HEK293 (cell line): ENCODE results near the gene CLNS1A.

Source experiments
- CTCF ChIA-PET: fragments of 350-600 bp; formaldehyde crosslinking; extraction: SDS; loops from one replicate; lab custom pipeline; 2021; ENCODE audit warnings: antibody characterized with exemption; lab: Yijun Ruan, JAX
- POLR2A ChIA-PET: fragments of 300-600 bp; formaldehyde crosslinking; extraction: SDS; loops from one replicate; lab custom pipeline; 2020; ENCODE audit warnings: antibody characterized with exemption, inconsistent platforms; lab: Yijun Ruan, JAX
- H3K27ac ChIP-seq: fragments of 200-500 bp; sonication (Bioruptor generic); 2 replicates; pipeline ENCODE4 v1.5.1; 2014; ENCODE audit warnings: low read depth, low read length, control low read depth, inconsistent platforms; ENCODE audit errors: extremely low read depth
- H3K36me3 ChIP-seq, 2 experiments: fragments of 200-500 bp in 1 of 2; sonication (Bioruptor generic) in 1 of 2; 1 replicate in 1 of 2; 2 replicates in 1 of 2; pipeline ENCODE4 v1.5.1; 2014 to 2017; ENCODE audit warnings: inconsistent platforms in 2 of 2, low read length in 2 of 2; ENCODE audit not compliant: control insufficient read depth in 2 of 2, insufficient read depth in 1 of 2
- H3K4me1 ChIP-seq: fragments of 200-500 bp; sonication (Bioruptor generic); 2 replicates; pipeline ENCODE4 v1.5.1; 2014; ENCODE audit warnings: mild to moderate bottlenecking, low read length, inconsistent platforms; ENCODE audit not compliant: control insufficient read depth, insufficient read depth
- H3K4me3 ChIP-seq: 2 replicates; pipeline ENCODE4 v1.5.1; 2011; ENCODE audit warnings: low read depth, mild to moderate bottlenecking, control low read depth, low read length, moderate library complexity
- H3K9me3 ChIP-seq: fragments of 200-500 bp; sonication (Bioruptor generic); 2 replicates; pipeline ENCODE4 v1.5.1; 2014; ENCODE audit warnings: low read depth, low read length, inconsistent platforms; ENCODE audit not compliant: control insufficient read depth, insufficient read depth
- ATF2 ChIP-seq: fragments of 450-650 bp; formaldehyde crosslinking; IDR thresholded peaks from 2 replicates; pipeline ENCODE4 v1.5.1; 2016; ENCODE audit warnings: missing biosample characterization, missing genetic modification characterization, low read depth
- CTCF ChIP-seq: fragments of 450-650 bp; formaldehyde crosslinking; IDR thresholded peaks from 2 replicates; pipeline ENCODE4 v1.5.1; 2016; ENCODE audit warnings: missing biosample characterization, missing genetic modification characterization
- GLIS2 ChIP-seq: fragments of 450-650 bp; formaldehyde crosslinking; IDR thresholded peaks from 2 replicates; pipeline ENCODE4 v1.5.1; 2016; ENCODE audit warnings: missing biosample characterization, missing genetic modification characterization
- KLF16 ChIP-seq: fragments of 450-650 bp; formaldehyde crosslinking; IDR thresholded peaks from 2 replicates; pipeline ENCODE4 v1.5.1; 2017; ENCODE audit warnings: missing biosample characterization, missing genetic modification characterization
- KLF9 ChIP-seq: fragments of 450-650 bp; formaldehyde crosslinking; IDR thresholded peaks from 2 replicates; pipeline ENCODE4 v1.5.1; 2016; ENCODE audit warnings: missing biosample characterization, missing genetic modification characterization, low read depth
- OVOL3 ChIP-seq: fragments of 450-650 bp; formaldehyde crosslinking; IDR thresholded peaks from 2 replicates; pipeline ENCODE4 v1.5.1; 2016; ENCODE audit warnings: missing biosample characterization, missing genetic modification characterization
- SCRT1 ChIP-seq: fragments of 450-650 bp; formaldehyde crosslinking; IDR thresholded peaks from 2 replicates; pipeline ENCODE4 v1.5.1; 2016; ENCODE audit warnings: missing biosample characterization, missing genetic modification characterization, borderline replicate concordance
- SCRT2 ChIP-seq: fragments of 450-650 bp; formaldehyde crosslinking; IDR thresholded peaks from 2 replicates; pipeline ENCODE4 v1.5.1; 2016; ENCODE audit warnings: missing biosample characterization, missing genetic modification characterization
- ZNF133 ChIP-seq: fragments of 450-650 bp; formaldehyde crosslinking; IDR thresholded peaks from 2 replicates; pipeline ENCODE4 v1.5.1; 2016; ENCODE audit warnings: missing biosample characterization, missing genetic modification characterization
- ZNF292 ChIP-seq: fragments of 450-650 bp; formaldehyde crosslinking; IDR thresholded peaks from 2 replicates; pipeline ENCODE4 v1.5.1; 2016; ENCODE audit warnings: low read depth, missing biosample characterization, missing genetic modification characterization, borderline replicate concordance
- ZNF423 ChIP-seq: fragments of 450-650 bp; formaldehyde crosslinking; IDR thresholded peaks from 2 replicates; pipeline ENCODE4 v1.5.1; 2016; ENCODE audit warnings: missing biosample characterization, missing genetic modification characterization
- ZNF529 ChIP-seq: fragments of 450-650 bp; formaldehyde crosslinking; IDR thresholded peaks from 2 replicates; pipeline ENCODE4 v1.5.1; 2017; ENCODE audit warnings: missing genetic modification characterization, missing biosample characterization; ENCODE audit not compliant: insufficient replicate concordance
- ZNF571 ChIP-seq: fragments of 450-650 bp; formaldehyde crosslinking; IDR thresholded peaks from 2 replicates; pipeline ENCODE4 v1.5.0; 2017; ENCODE audit warnings: missing biosample characterization, missing genetic modification characterization
- ZNF623 ChIP-seq: fragments of 450-650 bp; formaldehyde crosslinking; IDR thresholded peaks from 2 replicates; pipeline ENCODE4 v1.5.1; 2016; ENCODE audit warnings: missing biosample characterization, missing genetic modification characterization
- ZNF707 ChIP-seq: fragments of 450-650 bp; formaldehyde crosslinking; IDR thresholded peaks from 2 replicates; pipeline ENCODE4 v1.5.1; 2016; ENCODE audit warnings: missing biosample characterization, missing genetic modification characterization
- ZNF776 ChIP-seq: fragments of 450-650 bp; formaldehyde crosslinking; IDR thresholded peaks from 2 replicates; pipeline ENCODE4 v1.5.0; 2017; ENCODE audit warnings: missing biosample characterization, missing genetic modification characterization, borderline replicate concordance
- ZNF777 ChIP-seq: fragments of 450-650 bp; formaldehyde crosslinking; IDR thresholded peaks from 2 replicates; pipeline ENCODE4 v1.5.1; 2017; ENCODE audit warnings: missing biosample characterization, missing genetic modification characterization, borderline replicate concordance
- TF ChIP-seq, protein P1 (sequence below): fragments of 450-650 bp; formaldehyde crosslinking; IDR thresholded peaks from 2 replicates; pipeline ENCODE4 v1.5.1; 2016; ENCODE audit warnings: missing biosample characterization, missing genetic modification characterization, borderline replicate concordance
- TF ChIP-seq, protein P2 (sequence below): sonication (generic); formaldehyde crosslinking; IDR thresholded peaks from 2 replicates; pipeline ENCODE4 v1.8.1; 2022; ENCODE audit warnings: mild to moderate bottlenecking, moderate library complexity, missing genetic modification reagents

The CLNS1A gene

DNA sequence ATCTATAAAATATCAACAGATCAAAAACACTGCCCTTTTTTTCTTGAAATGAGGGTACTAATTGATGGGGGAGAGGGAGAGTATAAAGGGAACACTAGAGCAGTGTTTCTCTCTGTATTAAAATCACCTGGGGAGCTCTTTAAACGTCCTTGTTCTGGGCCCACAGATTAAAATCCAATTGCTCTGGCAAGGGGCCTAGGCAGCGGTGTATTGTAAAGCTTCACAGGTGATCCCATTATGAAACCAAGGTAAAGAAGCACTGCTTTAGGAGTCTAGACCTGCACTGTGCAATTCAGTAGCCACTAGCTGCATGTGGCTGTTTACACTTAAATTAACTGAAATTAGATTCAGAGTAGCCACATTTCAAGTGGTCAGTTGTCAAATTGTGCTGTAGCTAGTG, 44.9 kb downstream of the CLNS1A start:
- Histone ChIP-seq H3K9me3 (no peaks in the 10 kb centered on the region), H3K36me3 (peaks cover 0 to 3% of the 10 kb centered on the region in 2 experiments; a peak in 2 of 3 replicates), H3K4me3 (no peak overlapping the region), H3K27ac (no peak overlapping the region), H3K4me1 (no peaks in the 10 kb centered on the region)
- POLR2A ChIA-PET, result no interaction called here
- CTCF ChIA-PET, result interaction anchor here (0.6 to 1.3 kb wide), 3 partner anchors 8 to 147 kb away, joined by 3 to 4 read pairs (median 3); no protein-coding TSS in a partner anchor
- TF ChIP-seq ZNF529, result no peak
- no peak for TF ChIP-seq KLF9 (tag by site-specific recombination)
- TF ChIP-seq ZNF423 (tag by site-specific recombination), result no peak
- no peak for TF ChIP-seq ATF2
- no peak for TF ChIP-seq CTCF (tag by site-specific recombination)
- no peak for TF ChIP-seq ZNF292 (tag by site-specific recombination)
- no peak for TF ChIP-seq ZNF571
- TF ChIP-seq OVOL3 (tag by site-specific recombination), result no peak
- TF ChIP-seq, protein P1, sequence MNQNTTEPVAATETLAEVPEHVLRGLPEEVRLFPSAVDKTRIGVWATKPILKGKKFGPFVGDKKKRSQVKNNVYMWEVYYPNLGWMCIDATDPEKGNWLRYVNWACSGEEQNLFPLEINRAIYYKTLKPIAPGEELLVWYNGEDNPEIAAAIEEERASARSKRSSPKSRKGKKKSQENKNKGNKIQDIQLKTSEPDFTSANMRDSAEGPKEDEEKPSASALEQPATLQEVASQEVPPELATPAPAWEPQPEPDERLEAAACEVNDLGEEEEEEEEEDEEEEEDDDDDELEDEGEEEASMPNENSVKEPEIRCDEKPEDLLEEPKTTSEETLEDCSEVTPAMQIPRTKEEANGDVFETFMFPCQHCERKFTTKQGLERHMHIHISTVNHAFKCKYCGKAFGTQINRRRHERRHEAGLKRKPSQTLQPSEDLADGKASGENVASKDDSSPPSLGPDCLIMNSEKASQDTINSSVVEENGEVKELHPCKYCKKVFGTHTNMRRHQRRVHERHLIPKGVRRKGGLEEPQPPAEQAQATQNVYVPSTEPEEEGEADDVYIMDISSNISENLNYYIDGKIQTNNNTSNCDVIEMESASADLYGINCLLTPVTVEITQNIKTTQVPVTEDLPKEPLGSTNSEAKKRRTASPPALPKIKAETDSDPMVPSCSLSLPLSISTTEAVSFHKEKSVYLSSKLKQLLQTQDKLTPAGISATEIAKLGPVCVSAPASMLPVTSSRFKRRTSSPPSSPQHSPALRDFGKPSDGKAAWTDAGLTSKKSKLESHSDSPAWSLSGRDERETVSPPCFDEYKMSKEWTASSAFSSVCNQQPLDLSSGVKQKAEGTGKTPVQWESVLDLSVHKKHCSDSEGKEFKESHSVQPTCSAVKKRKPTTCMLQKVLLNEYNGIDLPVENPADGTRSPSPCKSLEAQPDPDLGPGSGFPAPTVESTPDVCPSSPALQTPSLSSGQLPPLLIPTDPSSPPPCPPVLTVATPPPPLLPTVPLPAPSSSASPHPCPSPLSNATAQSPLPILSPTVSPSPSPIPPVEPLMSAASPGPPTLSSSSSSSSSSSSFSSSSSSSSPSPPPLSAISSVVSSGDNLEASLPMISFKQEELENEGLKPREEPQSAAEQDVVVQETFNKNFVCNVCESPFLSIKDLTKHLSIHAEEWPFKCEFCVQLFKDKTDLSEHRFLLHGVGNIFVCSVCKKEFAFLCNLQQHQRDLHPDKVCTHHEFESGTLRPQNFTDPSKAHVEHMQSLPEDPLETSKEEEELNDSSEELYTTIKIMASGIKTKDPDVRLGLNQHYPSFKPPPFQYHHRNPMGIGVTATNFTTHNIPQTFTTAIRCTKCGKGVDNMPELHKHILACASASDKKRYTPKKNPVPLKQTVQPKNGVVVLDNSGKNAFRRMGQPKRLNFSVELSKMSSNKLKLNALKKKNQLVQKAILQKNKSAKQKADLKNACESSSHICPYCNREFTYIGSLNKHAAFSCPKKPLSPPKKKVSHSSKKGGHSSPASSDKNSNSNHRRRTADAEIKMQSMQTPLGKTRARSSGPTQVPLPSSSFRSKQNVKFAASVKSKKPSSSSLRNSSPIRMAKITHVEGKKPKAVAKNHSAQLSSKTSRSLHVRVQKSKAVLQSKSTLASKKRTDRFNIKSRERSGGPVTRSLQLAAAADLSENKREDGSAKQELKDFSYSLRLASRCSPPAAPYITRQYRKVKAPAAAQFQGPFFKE (tag by site-specific recombination), result no peak
- TF ChIP-seq ZNF707 (tag by site-specific recombination), result no peak
- no peak for TF ChIP-seq KLF16 (tag by site-specific recombination)
- no peak for TF ChIP-seq ZNF776 (tag by site-specific recombination)

- Histone ChIP-seq H3K4me3 (peak overlapping the region; percentile 42), H3K27ac (no peak overlapping the region), H3K4me1 (no peaks in the 10 kb centered on the region), H3K36me3 (peaks cover 0 to 3% of the 10 kb centered on the region in 2 experiments; a peak in 1 of 3 replicates), H3K9me3 (no peaks in the 10 kb centered on the region)
- ChIA-PET POLR2A (interaction anchor here (0.8 kb wide), 1 partner anchor 405 kb away, joined by 3 read pairs; no protein-coding TSS in a partner anchor), CTCF (interaction anchor here (0.6 to 0.9 kb wide), 2 partner anchors 29 to 507 kb away, joined by 3 to 5 read pairs; no protein-coding TSS in a partner anchor)
- TF ChIP-seq, protein P2, sequence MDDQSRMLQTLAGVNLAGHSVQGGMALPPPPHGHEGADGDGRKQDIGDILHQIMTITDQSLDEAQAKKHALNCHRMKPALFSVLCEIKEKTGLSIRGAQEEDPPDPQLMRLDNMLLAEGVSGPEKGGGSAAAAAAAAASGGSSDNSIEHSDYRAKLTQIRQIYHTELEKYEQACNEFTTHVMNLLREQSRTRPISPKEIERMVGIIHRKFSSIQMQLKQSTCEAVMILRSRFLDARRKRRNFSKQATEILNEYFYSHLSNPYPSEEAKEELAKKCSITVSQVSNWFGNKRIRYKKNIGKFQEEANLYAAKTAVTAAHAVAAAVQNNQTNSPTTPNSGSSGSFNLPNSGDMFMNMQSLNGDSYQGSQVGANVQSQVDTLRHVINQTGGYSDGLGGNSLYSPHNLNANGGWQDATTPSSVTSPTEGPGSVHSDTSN (CRISPR knock-in tag), result peak; percentile 41; the same call in 1 of the 2 replicates
- TF ChIP-seq ZNF623 (tag by site-specific recombination) (no peak), OVOL3 (tag by site-specific recombination) (no peak), CTCF (tag by site-specific recombination) (peak; percentile 10; the same call in 1 of the 2 replicates), SCRT1 (tag by site-specific recombination) (0 out of 2 replicates have a peak, but pooled peaks have one; percentile 22), ZNF133 (tag by site-specific recombination) (no peak), ZNF777 (tag by site-specific recombination) (0 out of 2 replicates have a peak, but pooled peaks have one; percentile 45), GLIS2 (peak; percentile 35; the same call in 1 of the 2 replicates), SCRT2 (tag by site-specific recombination) (peak; percentile 76)
Measured at GRCh38 chr11:77590194-77590782, 47.3 kb downstream of the CLNS1A start.
